ENCODE results near the gene BMPR1A.

The BMPR1A gene

GRCh38 chr10:86799188-86799845, 42.9 kb downstream of the BMPR1A start:
- WGBS (ENCODE audit: extremely low coverage, insufficient coverage, low lambda C conversion rate) = no CpG with 5 or more reads among the region's 8 CpGs
- Histone ChIP-seq H3K36me3 (ENCODE audit: control insufficient read depth, insufficient read depth, low read length) (no peaks in the 10 kb centered on the region), H4K8ac (ENCODE audit: low read depth, low read length) (no peak overlapping the region), H3K27me3 (ENCODE audit: insufficient read depth, low read length, poor library complexity) (no peaks in the 10 kb centered on the region), H3K79me2 (ENCODE audit: control insufficient read depth, insufficient read depth, low read length) (peaks cover 53% of the 10 kb centered on the region), H3K4ac (ENCODE audit: low read depth, low read length) (no peak overlapping the region), H3K9ac (ENCODE audit: low read length) (no peak overlapping the region), H3K4me2 (ENCODE audit: low read length) (no peak overlapping the region), H2BK15ac (replicated peaks; ENCODE audit: low read depth) (no peak overlapping the region), H3K4me3 (ENCODE audit: low read length) (no peak overlapping the region), H2BK5ac (ENCODE audit: low read length) (no peak overlapping the region), H3K4me1 (ENCODE audit: control insufficient read depth, low read depth, low read length) (peaks cover 2% of the 10 kb centered on the region), H2AK5ac (ENCODE audit: low read length) (no peak overlapping the region), H3K27ac (ENCODE audit: low read depth, low read length) (no peak overlapping the region), H3K56ac (ENCODE audit: low read length) (no peak overlapping the region), H3K23ac (ENCODE audit: low read length) (no peak overlapping the region), H4K5ac (ENCODE audit: low read length) (no peak overlapping the region), H3K79me1 (ENCODE audit: low read length) (peaks cover 1% of the 10 kb centered on the region), H2BK120ac (ENCODE audit: low read depth, low read length) (no peak overlapping the region), H3K18ac (ENCODE audit: low read length) (no peak overlapping the region)
- DNase-seq = no peak

- Histone ChIP-seq H4K8ac (ENCODE audit: low read depth, low read length) (no peak overlapping the region), H3K23ac (ENCODE audit: low read length) (no peak overlapping the region), H3K27ac (ENCODE audit: low read depth, low read length) (no peak overlapping the region), H3K4me2 (ENCODE audit: low read length) (no peak overlapping the region), H3K36me3 (ENCODE audit: control insufficient read depth, insufficient read depth, low read length) (no peaks in the 10 kb centered on the region), H2BK120ac (ENCODE audit: low read depth, low read length) (no peak overlapping the region), H3K56ac (ENCODE audit: low read length) (no peak overlapping the region), H3K4me1 (ENCODE audit: control insufficient read depth, low read depth, low read length) (peaks cover 2% of the 10 kb centered on the region), H3K4me3 (ENCODE audit: low read length) (no peak overlapping the region), H2AK5ac (ENCODE audit: low read length) (no peak overlapping the region), H3K79me1 (ENCODE audit: low read length) (peaks cover 3% of the 10 kb centered on the region), H2BK15ac (replicated peaks; ENCODE audit: low read depth) (no peak overlapping the region), H3K4ac (ENCODE audit: low read depth, low read length) (no peak overlapping the region), H2BK5ac (ENCODE audit: low read length) (no peak overlapping the region), H3K18ac (ENCODE audit: low read length) (no peak overlapping the region), H3K9ac (ENCODE audit: low read length) (no peak overlapping the region), H4K5ac (ENCODE audit: low read length) (no peak overlapping the region), H3K27me3 (ENCODE audit: insufficient read depth, low read length, poor library complexity) (no peaks in the 10 kb centered on the region), H3K79me2 (ENCODE audit: control insufficient read depth, insufficient read depth, low read length) (peaks cover 70% of the 10 kb centered on the region)
- DNase-seq = no peak
- WGBS (ENCODE audit: extremely low coverage, insufficient coverage, low lambda C conversion rate) = no CpG with 5 or more reads among the region's 5 CpGs
Measured at GRCh38 chr10:86801995-86802394, 45.6 kb downstream of the BMPR1A start.

GRCh38 chr10:86802473-86803108, 46.2 kb downstream of the BMPR1A start:
- H3K9ac ChIP-seq (ENCODE audit: low read length) = no peak overlapping the region
- no peak overlapping the region for H4K8ac ChIP-seq (ENCODE audit: low read depth, low read length)
- no peak overlapping the region for H3K23ac ChIP-seq (ENCODE audit: low read length)
- no peaks in the 10 kb centered on the region for H3K36me3 ChIP-seq (ENCODE audit: control insufficient read depth, insufficient read depth, low read length)
- H2BK5ac ChIP-seq (ENCODE audit: low read length) = no peak overlapping the region
- H2BK120ac ChIP-seq (ENCODE audit: low read depth, low read length) = no peak overlapping the region
- no peak overlapping the region for H2BK15ac ChIP-seq (replicated peaks; ENCODE audit: low read depth)
- peaks cover 2% of the 10 kb centered on the region for H3K4me1 ChIP-seq (ENCODE audit: control insufficient read depth, low read depth, low read length)
- H3K27ac ChIP-seq (ENCODE audit: low read depth, low read length) = no peak overlapping the region
- H3K79me1 ChIP-seq (ENCODE audit: low read length) = peaks cover 3% of the 10 kb centered on the region
- DNase-seq = no peak
- no peak overlapping the region for H3K4me3 ChIP-seq (ENCODE audit: low read length)
- peaks cover 68% of the 10 kb centered on the region for H3K79me2 ChIP-seq (ENCODE audit: control insufficient read depth, insufficient read depth, low read length)
- H2AK5ac ChIP-seq (ENCODE audit: low read length) = no peak overlapping the region
- no peak overlapping the region for H3K56ac ChIP-seq (ENCODE audit: low read length)
- H3K27me3 ChIP-seq (ENCODE audit: insufficient read depth, low read length, poor library complexity) = no peaks in the 10 kb centered on the region
- no CpG with 5 or more reads among the region's 6 CpGs for WGBS (ENCODE audit: extremely low coverage, insufficient coverage, low lambda C conversion rate)
- H3K4me2 ChIP-seq (ENCODE audit: low read length) = no peak overlapping the region
- no peak overlapping the region for H3K18ac ChIP-seq (ENCODE audit: low read length)
- H4K5ac ChIP-seq (ENCODE audit: low read length) = no peak overlapping the region
- no peak overlapping the region for H3K4ac ChIP-seq (ENCODE audit: low read depth, low read length)

GRCh38 chr10:86803156-86803555, 46.7 kb downstream of the BMPR1A start:
- Histone ChIP-seq H3K4me3 (ENCODE audit: low read length) (no peak overlapping the region), H3K27ac (ENCODE audit: low read depth, low read length) (no peak overlapping the region), H2AK5ac (ENCODE audit: low read length) (no peak overlapping the region), H4K5ac (ENCODE audit: low read length) (no peak overlapping the region), H3K4ac (ENCODE audit: low read depth, low read length) (no peak overlapping the region), H3K23ac (ENCODE audit: low read length) (no peak overlapping the region), H3K36me3 (ENCODE audit: control insufficient read depth, insufficient read depth, low read length) (no peaks in the 10 kb centered on the region), H3K4me2 (ENCODE audit: low read length) (no peak overlapping the region), H3K9ac (ENCODE audit: low read length) (no peak overlapping the region), H4K8ac (ENCODE audit: low read depth, low read length) (no peak overlapping the region), H3K79me1 (ENCODE audit: low read length) (peaks cover 3% of the 10 kb centered on the region), H2BK15ac (replicated peaks; ENCODE audit: low read depth) (no peak overlapping the region), H3K18ac (ENCODE audit: low read length) (no peak overlapping the region), H3K79me2 (ENCODE audit: control insufficient read depth, insufficient read depth, low read length) (peaks cover 70% of the 10 kb centered on the region), H3K56ac (ENCODE audit: low read length) (no peak overlapping the region), H2BK120ac (ENCODE audit: low read depth, low read length) (no peak overlapping the region), H3K27me3 (ENCODE audit: insufficient read depth, low read length, poor library complexity) (no peaks in the 10 kb centered on the region), H2BK5ac (ENCODE audit: low read length) (no peak overlapping the region), H3K4me1 (ENCODE audit: control insufficient read depth, low read depth, low read length) (peaks cover 2% of the 10 kb centered on the region)
- DNase-seq = no peak
- no CpG with 5 or more reads among the region's 2 CpGs for WGBS (ENCODE audit: extremely low coverage, insufficient coverage, low lambda C conversion rate)

- Histone ChIP-seq H3K79me2 (ENCODE audit: control insufficient read depth, insufficient read depth, low read length) (peaks cover 75% of the 10 kb centered on the region), H3K23ac (ENCODE audit: low read length) (no peak overlapping the region), H2BK120ac (ENCODE audit: low read depth, low read length) (no peak overlapping the region), H3K27ac (ENCODE audit: low read depth, low read length) (no peak overlapping the region), H4K5ac (ENCODE audit: low read length) (no peak overlapping the region), H3K4me1 (ENCODE audit: control insufficient read depth, low read depth, low read length) (no peaks in the 10 kb centered on the region), H3K4me3 (ENCODE audit: low read length) (no peak overlapping the region), H2BK15ac (replicated peaks; ENCODE audit: low read depth) (no peak overlapping the region), H3K18ac (ENCODE audit: low read length) (no peak overlapping the region), H4K8ac (ENCODE audit: low read depth, low read length) (no peak overlapping the region), H3K4me2 (ENCODE audit: low read length) (no peak overlapping the region), H3K79me1 (ENCODE audit: low read length) (peaks cover 3% of the 10 kb centered on the region), H3K27me3 (ENCODE audit: insufficient read depth, low read length, poor library complexity) (no peaks in the 10 kb centered on the region), H3K36me3 (ENCODE audit: control insufficient read depth, insufficient read depth, low read length) (no peaks in the 10 kb centered on the region), H3K4ac (ENCODE audit: low read depth, low read length) (no peak overlapping the region), H2BK5ac (ENCODE audit: low read length) (no peak overlapping the region), H2AK5ac (ENCODE audit: low read length) (no peak overlapping the region), H3K9ac (ENCODE audit: low read length) (no peak overlapping the region), H3K56ac (ENCODE audit: low read length) (no peak overlapping the region)
- WGBS (ENCODE audit: extremely low coverage, insufficient coverage, low lambda C conversion rate) = no CpG with 5 or more reads among the region's 3 CpGs
- DNase-seq = no peak
Measured at GRCh38 chr10:86804805-86805204, 48.4 kb downstream of the BMPR1A start.

- H2AK5ac ChIP-seq (ENCODE audit: low read length) = no peak overlapping the region
- no peak overlapping the region for H3K9ac ChIP-seq (ENCODE audit: low read length)
- no peak overlapping the region for H4K5ac ChIP-seq (ENCODE audit: low read length)
- no peak overlapping the region for H3K56ac ChIP-seq (ENCODE audit: low read length)
- H3K18ac ChIP-seq (ENCODE audit: low read length) = no peak overlapping the region
- H3K79me1 ChIP-seq (ENCODE audit: low read length) = peaks cover 6% of the 10 kb centered on the region
- no peak overlapping the region for H3K27ac ChIP-seq (ENCODE audit: low read depth, low read length)
- H3K27me3 ChIP-seq (ENCODE audit: insufficient read depth, low read length, poor library complexity) = no peaks in the 10 kb centered on the region
- H4K8ac ChIP-seq (ENCODE audit: low read depth, low read length) = no peak overlapping the region
- no peak overlapping the region for H3K4me3 ChIP-seq (ENCODE audit: low read length)
- DNase-seq = no peak
- H3K23ac ChIP-seq (ENCODE audit: low read length) = no peak overlapping the region
- no peak overlapping the region for H2BK5ac ChIP-seq (ENCODE audit: low read length)
- H3K36me3 ChIP-seq (ENCODE audit: control insufficient read depth, insufficient read depth, low read length) = no peaks in the 10 kb centered on the region
- H3K79me2 ChIP-seq (ENCODE audit: control insufficient read depth, insufficient read depth, low read length) = peaks cover 84% of the 10 kb centered on the region
- no peak overlapping the region for H3K4ac ChIP-seq (ENCODE audit: low read depth, low read length)
- no peak overlapping the region for H2BK120ac ChIP-seq (ENCODE audit: low read depth, low read length)
- H3K4me2 ChIP-seq (ENCODE audit: low read length) = no peak overlapping the region
- peaks cover 5% of the 10 kb centered on the region for H3K4me1 ChIP-seq (ENCODE audit: control insufficient read depth, low read depth, low read length)
- whole genome bisulfite sequencing (ENCODE audit: extremely low coverage, insufficient coverage, low lambda C conversion rate) = no CpG with 5 or more reads among the region's 4 CpGs
- no peak overlapping the region for H2BK15ac ChIP-seq (replicated peaks; ENCODE audit: low read depth)
Measured at GRCh38 chr10:86813101-86813500, 56.7 kb downstream of the BMPR1A start.
